ENCODE results near the gene SASS6. TPM values are rescaled to one million over a fixed set of nuclear protein-coding genes. Genes with fewer than 3 reads are reported as not detected.

SASS6 gene
- 1.9 and 3.0 TPM in 2 replicates for total RNA-seq

GRCh38 chr1:100132566-100133477 is at the start of gene SASS6, which contains the start of gene TRMT13:
SASS6 (minus strand) TSS chr1:100132930; CDS start chr1:100132814, 116 bp downstream.
TRMT13 (plus strand) TSS chr1:100133163; CDS start chr1:100133169, 6 bp downstream.

GRCh38 chr1:100178091-100178490 is 45.4 kb upstream of the SASS6 start, which contains the start of gene LRRC39:
LRRC39 (minus strand) TSS chr1:100178256; CDS start chr1:100168516, 9,740 bp downstream.

Other genes starting within 250 kb of the SASS6 start
- 7.3 and 10.3 TPM in 2 replicates for gene SLC35A3, start 162.9 kb downstream of the SASS6 start, total RNA-seq
- gene TRMT13, start 233 bp upstream of the SASS6 start, total RNA-seq, result 4.2 and 5.2 TPM in 2 replicates
- gene LRRC39, start 45.3 kb upstream of the SASS6 start, total RNA-seq, result 0.24 TPM in 1 of 2 replicates, not detected in the other
- gene DBT, start 116.9 kb upstream of the SASS6 start, total RNA-seq, result 3.4 and 10.9 TPM in 2 replicates
- gene RTCA, start 133.3 kb upstream of the SASS6 start, total RNA-seq, result 23.7 and 28.8 TPM in 2 replicates
- 1.9 and 3.4 TPM in 2 replicates for gene CDC14A, start 219.6 kb upstream of the SASS6 start, total RNA-seq